AG09309 (cell line): ENCODE measurements around the gene GALNT4.

Source experiments
- DNase-seq: peaks from one replicate; pipeline ENCODE4 v3.0.0-alpha.2; 2010; ENCODE audit warnings: low read depth
- H3K4me3 ChIP-seq: 2 replicates; pipeline ENCODE4 v1.5.1; 2011; ENCODE audit warnings: mild to moderate bottlenecking, low read depth, low read length, moderate library complexity; ENCODE audit not compliant: control insufficient read depth
- CTCF ChIP-seq: IDR thresholded peaks from 2 replicates; pipeline ENCODE4 v1.5.1; 2011; ENCODE audit warnings: mild to moderate bottlenecking, low read depth, low read length, inconsistent platforms; ENCODE audit not compliant: insufficient read depth, control insufficient read depth; ENCODE audit errors: missing control alignments

The GALNT4 gene

GRCh38 chr12:89524541-89525304 lies at the start of gene GALNT4:
TSS of gene GALNT4 (minus strand) at chr12:89524796. CDS start at chr12:89524549, 247 bp downstream.
- DNase-seq = peak; percentile 46
- peak; percentile 78 for TF ChIP-seq CTCF
- H3K4me3 ChIP-seq = peak within 1 kb of the TSS; percentile 65

GRCh38 chr12:89573051-89573810 lies 48.6 kb upstream of the GALNT4 start:
- no peak for TF ChIP-seq CTCF
- no peak for DNase-seq

GRCh38 chr12:89571491-89572195 lies 47.0 kb upstream of the GALNT4 start:
- TF ChIP-seq CTCF = no peak
- DNase-seq = peak; percentile 78
- H3K4me3 ChIP-seq = no peak overlapping the region

More at GRCh38 chr12:89573051-89573810, 48.6 kb upstream of the GALNT4 start:
- H3K4me3 ChIP-seq = no peak overlapping the region

- no peak overlapping the region for H3K4me3 ChIP-seq
- no peak for DNase-seq
- TF ChIP-seq CTCF = no peak
Observed at GRCh38 chr12:89568484-89568883, 43.9 kb upstream of the GALNT4 start.

GRCh38 chr12:89567691-89568239 lies 43.2 kb upstream of the GALNT4 start:
- H3K4me3 ChIP-seq = no peak overlapping the region
- no peak for DNase-seq
- TF ChIP-seq CTCF = no peak

GRCh38 chr12:89566615-89567014 lies 42.0 kb upstream of the GALNT4 start:
- TF ChIP-seq CTCF = no peak
- no peak overlapping the region for H3K4me3 ChIP-seq
- no peak for DNase-seq
